BJ (cell line): Measurements from ENCODE around the gene RAB7A. TPM values are rescaled to one million over a fixed set of nuclear protein-coding genes. Genes with fewer than 3 reads are reported as not detected.
"Not testable (repeated sequence)": the region's sequence is repeated elsewhere in the genome, so short reads cannot be mapped to it uniquely, and the experiment has no call there.

ENCODE experiments used
- CTCF ChIA-PET: fragments of 350-600 bp; formaldehyde crosslinking; extraction: SDS; loops from one replicate; lab custom pipeline; 2021; ENCODE audit warnings: antibody characterized with exemption, inconsistent platforms; lab: Yijun Ruan, JAX
- POLR2A ChIA-PET: fragments of 300-600 bp; sonication (Branson Sonifier 250); formaldehyde crosslinking; extraction: SDS; loops from one replicate; lab custom pipeline; 2021; ENCODE audit warnings: antibody characterized with exemption; lab: Charles Lee
- DNase-seq: peaks from one replicate; pipeline ENCODE4 v3.0.0-alpha.2; 2011; ENCODE audit warnings: low read depth
- H3K27me3 ChIP-seq: 2 replicates; pipeline ENCODE4 v1.6.0; 2011; ENCODE audit warnings: low read length; ENCODE audit not compliant: control insufficient read depth, insufficient read depth
- H3K36me3 ChIP-seq: 2 replicates; pipeline ENCODE4 v1.5.1; 2011; ENCODE audit warnings: low read length; ENCODE audit not compliant: control insufficient read depth, insufficient read depth
- H3K4me3 ChIP-seq: 2 replicates; pipeline ENCODE4 v1.5.1; 2011; ENCODE audit warnings: low read depth, mild to moderate bottlenecking, control low read depth, low read length
- polyA plus RNA-seq: library from polyadenylated mRNA; depleted of rRNA; stranded (reverse); fragments of >200 nt; gene quantifications from 2 replicates; pipeline ENCODE4 v1.2.3, GENCODE V29; 2011
- TF ChIP-seq, protein P1 (sequence below): IDR thresholded peaks from 2 replicates; pipeline ENCODE4 v1.5.1; 2011; ENCODE audit warnings: low read depth, mild to moderate bottlenecking, control low read depth, inconsistent platforms, low read length, moderate library complexity; ENCODE audit not compliant: insufficient read depth

The RAB7A gene
- polyA plus RNA-seq, 1 experiment, result 202 TPM

DNA sequence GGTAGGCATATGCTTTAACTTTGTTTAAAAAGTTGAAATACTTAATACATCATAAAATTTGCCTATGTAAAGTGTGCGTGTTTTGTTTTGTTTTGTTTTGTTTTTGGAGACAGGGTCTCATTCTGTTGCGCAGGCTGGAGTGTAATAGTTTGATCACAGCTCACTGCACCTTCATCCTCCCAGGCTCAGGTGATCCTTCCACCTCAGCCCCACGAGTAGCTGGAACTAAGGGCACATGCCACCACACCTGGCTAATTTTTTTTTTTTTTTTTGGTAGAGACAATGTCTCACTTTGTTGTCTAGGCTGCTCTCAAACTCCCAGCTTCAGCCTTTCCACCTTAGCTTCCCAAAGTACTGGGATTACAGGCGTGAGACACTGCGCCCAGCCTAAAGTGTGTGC lies 42.5 kb downstream of the RAB7A start:
- Histone ChIP-seq H3K36me3 (peaks cover 1% of the 10 kb centered on the region; the same call in 1 of the 2 replicates), H3K27me3 (no peaks in the 10 kb centered on the region), H3K4me3 (no peak overlapping the region)
- TF ChIP-seq, protein P1, sequence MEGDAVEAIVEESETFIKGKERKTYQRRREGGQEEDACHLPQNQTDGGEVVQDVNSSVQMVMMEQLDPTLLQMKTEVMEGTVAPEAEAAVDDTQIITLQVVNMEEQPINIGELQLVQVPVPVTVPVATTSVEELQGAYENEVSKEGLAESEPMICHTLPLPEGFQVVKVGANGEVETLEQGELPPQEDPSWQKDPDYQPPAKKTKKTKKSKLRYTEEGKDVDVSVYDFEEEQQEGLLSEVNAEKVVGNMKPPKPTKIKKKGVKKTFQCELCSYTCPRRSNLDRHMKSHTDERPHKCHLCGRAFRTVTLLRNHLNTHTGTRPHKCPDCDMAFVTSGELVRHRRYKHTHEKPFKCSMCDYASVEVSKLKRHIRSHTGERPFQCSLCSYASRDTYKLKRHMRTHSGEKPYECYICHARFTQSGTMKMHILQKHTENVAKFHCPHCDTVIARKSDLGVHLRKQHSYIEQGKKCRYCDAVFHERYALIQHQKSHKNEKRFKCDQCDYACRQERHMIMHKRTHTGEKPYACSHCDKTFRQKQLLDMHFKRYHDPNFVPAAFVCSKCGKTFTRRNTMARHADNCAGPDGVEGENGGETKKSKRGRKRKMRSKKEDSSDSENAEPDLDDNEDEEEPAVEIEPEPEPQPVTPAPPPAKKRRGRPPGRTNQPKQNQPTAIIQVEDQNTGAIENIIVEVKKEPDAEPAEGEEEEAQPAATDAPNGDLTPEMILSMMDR, result no peak
- POLR2A ChIA-PET, result no interaction called here
- CTCF ChIA-PET, result interaction anchor here (0.7 kb wide), 1 partner anchor 13 kb away, joined by 4 read pairs; no protein-coding TSS in a partner anchor
- no peak for DNase-seq

GRCh38 chr3:128770387-128770786 lies 44.4 kb downstream of the RAB7A start:
- ChIA-PET POLR2A (no interaction called here), CTCF (interaction anchor here (2.8 kb wide), 1 partner anchor 24 kb away, joined by 8 read pairs; no protein-coding TSS in a partner anchor)
- H3K36me3 ChIP-seq, result no peaks in the 10 kb centered on the region; the same call in 1 of the 2 replicates
- no peaks in the 10 kb centered on the region for H3K27me3 ChIP-seq
- TF ChIP-seq, protein P1, result no peak
- DNase-seq, result no peak
- no peak overlapping the region for H3K4me3 ChIP-seq

- H3K36me3 ChIP-seq, POLR2A ChIA-PET, DNase-seq, CTCF ChIA-PET, H3K27me3 ChIP-seq, H3K4me3 ChIP-seq: not testable (repeated sequence)
Measured at GRCh38 chr3:128773189-128773588, 47.2 kb downstream of the RAB7A start.

DNA sequence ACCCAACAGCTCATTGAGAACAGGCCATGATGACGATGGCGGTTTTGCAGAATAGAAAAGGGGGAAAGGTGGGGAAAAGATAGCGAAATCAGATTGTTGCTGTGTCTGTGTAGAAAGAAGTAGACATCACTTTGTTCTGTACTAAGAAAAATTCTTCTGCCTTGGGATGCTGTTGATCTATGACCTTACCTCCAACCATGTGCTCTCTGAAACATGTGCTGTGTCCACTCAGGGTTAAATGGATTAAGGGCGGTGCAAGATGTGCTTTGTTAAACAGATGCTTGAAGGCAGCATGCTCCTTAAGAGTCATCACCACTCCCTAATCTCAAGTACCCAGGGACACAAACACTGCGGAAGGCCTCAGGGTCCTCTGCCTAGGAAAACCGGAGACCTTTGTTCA lies 47.6 kb downstream of the RAB7A start:
- H3K27me3 ChIP-seq, POLR2A ChIA-PET, H3K36me3 ChIP-seq, DNase-seq, CTCF ChIA-PET, H3K4me3 ChIP-seq: not testable (repeated sequence)

DNA sequence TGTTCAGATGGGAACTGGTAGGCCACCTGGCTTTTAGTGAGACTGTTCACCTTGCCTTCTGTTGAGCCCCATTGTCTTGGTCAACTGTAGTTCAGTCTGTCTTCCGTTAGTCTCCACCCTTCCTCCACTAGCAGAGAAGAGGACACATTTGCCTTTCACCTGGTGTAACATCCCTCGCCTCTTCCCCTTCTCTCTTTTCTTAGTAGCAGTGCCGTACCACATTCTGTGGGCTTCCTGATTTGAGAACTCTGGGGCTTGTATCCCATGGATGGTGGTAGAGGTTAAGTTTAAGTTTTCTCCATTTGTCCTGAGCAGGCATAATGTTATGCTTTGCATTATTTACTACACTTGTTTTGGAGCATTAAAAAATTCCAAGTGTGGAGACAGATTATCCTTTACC lies 49.3 kb downstream of the RAB7A start:
- no peak for DNase-seq
- Histone ChIP-seq H3K27me3 (no peaks in the 10 kb centered on the region), H3K36me3 (no peaks in the 10 kb centered on the region; the same call in 1 of the 2 replicates), H3K4me3 (no peak overlapping the region)
- TF ChIP-seq, protein P1, result no peak
- POLR2A ChIA-PET, result no interaction called here
- CTCF ChIA-PET, result no interaction called here

DNA sequence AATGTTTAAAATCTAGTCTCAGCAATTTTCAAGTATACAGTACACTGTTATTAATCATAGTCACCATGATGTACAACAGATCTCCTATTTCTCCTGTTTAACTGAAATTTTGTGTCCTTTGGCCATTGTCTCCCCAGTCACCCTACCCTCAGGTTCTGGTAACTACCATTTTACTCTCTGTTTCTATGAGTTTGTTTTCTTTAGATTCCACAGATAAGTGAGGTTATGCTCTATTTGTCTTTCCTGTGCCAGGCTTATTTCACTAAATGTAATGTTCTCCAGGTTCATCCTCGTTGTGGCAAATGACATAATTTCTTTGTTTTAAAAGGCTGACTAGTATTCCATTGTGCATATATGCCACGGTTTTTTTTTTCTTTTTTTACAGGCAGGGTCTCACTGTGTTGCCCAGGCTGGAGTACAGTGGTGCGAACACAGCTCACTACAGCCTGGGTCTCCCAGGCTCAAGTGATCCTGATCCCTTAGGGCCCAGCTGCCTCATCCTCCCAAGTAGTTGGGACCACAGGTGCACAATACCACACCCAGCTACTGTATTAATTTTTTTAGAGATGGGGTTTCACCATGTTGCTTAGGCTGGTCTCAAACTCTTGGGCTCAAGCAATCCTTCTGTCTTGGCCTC lies 50.0 kb downstream of the RAB7A start:
- DNase-seq, result no peak
- Histone ChIP-seq H3K36me3 (no peaks in the 10 kb centered on the region; the same call in 1 of the 2 replicates), H3K27me3 (no peaks in the 10 kb centered on the region), H3K4me3 (no peak overlapping the region)
- TF ChIP-seq, protein P1, result no peak
- CTCF ChIA-PET, result interaction anchor here (1.1 kb wide), 1 partner anchor 19 kb away, joined by 3 read pairs; no protein-coding TSS in a partner anchor
- POLR2A ChIA-PET, result no interaction called here
